Skeletal muscle satellite cell (primary cell): ENCODE data around the gene NEDD1.

Experiments
- H3K27me3 ChIP-seq: 2 replicates; pipeline ENCODE4 v1.7.0; 2013; ENCODE audit warnings: low read length; ENCODE audit not compliant: control insufficient read depth, insufficient read depth
- H3K36me3 ChIP-seq: 2 replicates; pipeline ENCODE4 v1.7.0; 2013; ENCODE audit warnings: mild to moderate bottlenecking, control low read depth, low read length; ENCODE audit not compliant: insufficient read depth
- H3K4me1 ChIP-seq: 2 replicates; pipeline ENCODE4 v1.7.0; 2013; ENCODE audit warnings: low read length; ENCODE audit not compliant: control insufficient read depth, insufficient read depth
- H3K4me2 ChIP-seq: 2 replicates; pipeline ENCODE4 v1.7.0; 2013; ENCODE audit warnings: mild to moderate bottlenecking, low read length
- H3K4me3 ChIP-seq: 2 replicates; pipeline ENCODE4 v1.7.0; 2013; ENCODE audit warnings: low read length
- H3K9ac ChIP-seq: 2 replicates; pipeline ENCODE4 v1.7.0; 2013; ENCODE audit warnings: mild to moderate bottlenecking, low read depth, low read length, moderate library complexity
- H3K9me3 ChIP-seq: replicated peaks from 2 replicates; pipeline ENCODE4 v1.7.0; 2013; ENCODE audit warnings: mild to moderate bottlenecking, control low read depth, low read length

The NEDD1 gene

DNA sequence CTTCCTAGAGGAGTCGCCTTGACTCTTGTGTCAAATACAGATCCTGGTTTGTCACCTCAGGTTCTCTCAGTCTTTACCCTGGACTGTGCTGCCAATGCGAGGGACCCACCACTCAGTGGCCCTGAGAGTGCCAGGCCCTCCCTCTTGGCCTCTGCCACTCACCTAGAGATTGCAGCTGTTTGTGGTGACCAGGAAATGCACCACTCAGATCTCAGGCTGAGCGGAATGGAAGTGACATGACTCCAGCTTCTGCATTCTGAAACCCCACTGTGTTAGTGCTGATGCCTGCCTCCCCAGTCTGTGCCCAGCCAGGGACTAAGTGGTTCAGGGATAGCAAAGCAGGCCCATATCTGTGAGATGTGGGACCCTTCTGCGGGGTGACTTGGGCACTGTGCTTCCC lies 27.8 kb upstream of the NEDD1 start:
- H3K27me3 ChIP-seq, result no peaks in the 10 kb centered on the region
- H3K4me2 ChIP-seq, result peak overlapping the region; percentile 23
- H3K4me3 ChIP-seq, result no peak overlapping the region
- H3K36me3 ChIP-seq, result no peaks in the 10 kb centered on the region
- peaks cover 27% of the 10 kb centered on the region for H3K4me1 ChIP-seq
- H3K9me3 ChIP-seq, result no peaks in the 10 kb centered on the region
- H3K9ac ChIP-seq, result no peak overlapping the region

DNA sequence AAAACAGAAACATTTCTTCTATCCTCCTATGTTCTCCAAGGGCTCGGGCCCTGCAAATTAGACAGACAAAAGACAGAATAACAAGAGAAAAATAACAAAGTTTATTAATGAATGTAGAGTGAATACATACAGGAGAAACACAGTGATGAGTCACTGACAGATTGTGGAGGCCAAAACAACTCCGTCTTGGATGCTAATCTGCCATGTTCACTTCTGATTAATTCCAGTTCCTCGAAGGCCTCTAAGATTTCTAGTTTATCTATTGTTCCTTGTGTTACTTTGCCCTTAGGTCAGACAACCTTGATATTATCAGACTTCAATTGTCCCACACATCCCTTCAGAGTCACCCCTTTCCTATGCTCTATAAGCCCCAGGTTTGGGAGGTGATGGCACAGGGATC lies 26.8 kb upstream of the NEDD1 start:
- H3K9me3 ChIP-seq, result no peaks in the 10 kb centered on the region
- H3K4me2 ChIP-seq, result no peak overlapping the region
- H3K27me3 ChIP-seq, result no peaks in the 10 kb centered on the region
- no peaks in the 10 kb centered on the region for H3K36me3 ChIP-seq
- no peak overlapping the region for H3K4me3 ChIP-seq
- H3K4me1 ChIP-seq, result peaks cover 27% of the 10 kb centered on the region
- H3K9ac ChIP-seq, result no peak overlapping the region

- Histone ChIP-seq H3K9ac (no peak overlapping the region), H3K4me1 (peaks cover 27% of the 10 kb centered on the region), H3K9me3 (no peaks in the 10 kb centered on the region), H3K27me3 (no peaks in the 10 kb centered on the region), H3K36me3 (no peaks in the 10 kb centered on the region), H3K4me3 (no peak overlapping the region), H3K4me2 (no peak overlapping the region)
Measured at GRCh38 chr12:96881608-96882007, 25.4 kb upstream of the NEDD1 start.

DNA sequence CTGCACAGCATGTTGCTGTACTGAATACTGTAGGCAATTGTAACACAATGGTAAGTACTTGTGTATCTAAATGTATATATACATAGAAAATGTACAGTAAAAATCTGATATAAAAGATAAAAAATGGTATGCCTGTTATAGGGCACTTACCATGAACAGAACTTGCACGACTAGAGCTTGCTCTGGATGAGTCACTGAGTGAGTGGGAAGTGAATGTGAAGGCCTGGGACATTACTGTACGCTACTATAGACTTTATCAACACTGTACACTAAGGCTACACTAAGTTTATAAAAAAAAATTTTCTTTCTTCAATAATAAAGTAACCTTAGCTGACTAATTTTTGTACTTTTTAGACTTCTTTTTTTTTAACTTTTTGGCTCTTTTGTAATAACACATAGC lies 24.2 kb upstream of the NEDD1 start:
- H3K27me3 ChIP-seq, result no peaks in the 10 kb centered on the region
- no peak overlapping the region for H3K9ac ChIP-seq
- H3K9me3 ChIP-seq, result no peaks in the 10 kb centered on the region
- peaks cover 27% of the 10 kb centered on the region for H3K4me1 ChIP-seq
- no peaks in the 10 kb centered on the region for H3K36me3 ChIP-seq
- no peak overlapping the region for H3K4me3 ChIP-seq
- no peak overlapping the region for H3K4me2 ChIP-seq

GRCh38 chr12:96883571-96883970 lies 23.5 kb upstream of the NEDD1 start:
- Histone ChIP-seq H3K9ac (no peak overlapping the region), H3K36me3 (no peaks in the 10 kb centered on the region), H3K4me3 (no peak overlapping the region)

GRCh38 chr12:96886998-96887677 lies 19.9 kb upstream of the NEDD1 start:
- Histone ChIP-seq H3K36me3 (no peaks in the 10 kb centered on the region), H3K4me3 (no peak overlapping the region), H3K4me1 (peaks cover 27% of the 10 kb centered on the region)

More at GRCh38 chr12:96883571-96883970, 23.5 kb upstream of the NEDD1 start:
- H3K27me3 ChIP-seq, result no peaks in the 10 kb centered on the region
- no peaks in the 10 kb centered on the region for H3K9me3 ChIP-seq
- no peak overlapping the region for H3K4me2 ChIP-seq
- peaks cover 22% of the 10 kb centered on the region for H3K4me1 ChIP-seq

DNA sequence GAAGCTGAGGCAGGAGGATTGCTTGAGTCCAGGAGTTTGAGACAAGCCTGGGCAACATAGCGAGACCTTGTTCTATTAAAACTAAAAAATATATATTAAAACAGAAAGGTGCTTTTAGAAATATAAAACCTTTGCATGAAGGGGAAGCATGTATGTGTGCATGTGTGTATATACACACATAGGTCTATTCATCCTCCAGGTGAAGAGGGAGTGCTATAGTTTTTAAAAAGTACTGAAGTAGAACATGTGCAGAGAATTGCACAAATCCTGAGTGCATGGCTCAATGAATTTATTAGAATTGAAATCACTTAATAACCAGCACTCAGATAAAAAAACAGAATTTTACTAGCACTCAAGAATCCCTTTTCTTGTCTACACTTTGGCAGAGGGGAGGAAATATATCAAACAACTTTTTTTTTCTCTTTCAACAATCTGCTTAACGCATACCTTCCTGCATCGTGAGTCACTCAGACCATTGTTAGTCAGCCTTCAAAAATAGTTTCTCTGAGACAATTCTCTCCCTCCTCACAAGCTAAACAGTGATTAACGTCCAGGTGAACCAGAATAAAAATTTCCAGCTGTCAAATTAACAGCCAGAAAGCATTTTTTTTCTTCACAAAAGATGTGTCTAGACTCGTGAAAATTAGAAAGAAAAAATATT lies 17.7 kb upstream of the NEDD1 start:
- Histone ChIP-seq H3K9ac (no peak overlapping the region), H3K27me3 (no peaks in the 10 kb centered on the region), H3K4me2 (peak overlapping the region; percentile 14), H3K9me3 (no peaks in the 10 kb centered on the region), H3K36me3 (no peaks in the 10 kb centered on the region), H3K4me1 (peaks cover 14% of the 10 kb centered on the region), H3K4me3 (no peak overlapping the region)

More at GRCh38 chr12:96886998-96887677, 19.9 kb upstream of the NEDD1 start:
- H3K9me3 ChIP-seq, result no peaks in the 10 kb centered on the region
- H3K27me3 ChIP-seq, result no peaks in the 10 kb centered on the region
- H3K9ac ChIP-seq, result no peak overlapping the region
- H3K4me2 ChIP-seq, result no peak overlapping the region

- Histone ChIP-seq H3K4me2 (no peak overlapping the region), H3K4me3 (no peak overlapping the region), H3K36me3 (no peaks in the 10 kb centered on the region)
Measured at GRCh38 chr12:96890331-96890730, 16.7 kb upstream of the NEDD1 start.

GRCh38 chr12:96892104-96892503 lies 15.0 kb upstream of the NEDD1 start:
- Histone ChIP-seq H3K9me3 (no peaks in the 10 kb centered on the region), H3K4me3 (no peak overlapping the region), H3K4me1 (peaks cover 14% of the 10 kb centered on the region), H3K4me2 (no peak overlapping the region), H3K9ac (no peak overlapping the region), H3K36me3 (no peaks in the 10 kb centered on the region), H3K27me3 (no peaks in the 10 kb centered on the region)

More at GRCh38 chr12:96890331-96890730, 16.7 kb upstream of the NEDD1 start:
- Histone ChIP-seq H3K27me3 (no peaks in the 10 kb centered on the region), H3K9ac (no peak overlapping the region), H3K9me3 (no peaks in the 10 kb centered on the region), H3K4me1 (peaks cover 14% of the 10 kb centered on the region)

DNA sequence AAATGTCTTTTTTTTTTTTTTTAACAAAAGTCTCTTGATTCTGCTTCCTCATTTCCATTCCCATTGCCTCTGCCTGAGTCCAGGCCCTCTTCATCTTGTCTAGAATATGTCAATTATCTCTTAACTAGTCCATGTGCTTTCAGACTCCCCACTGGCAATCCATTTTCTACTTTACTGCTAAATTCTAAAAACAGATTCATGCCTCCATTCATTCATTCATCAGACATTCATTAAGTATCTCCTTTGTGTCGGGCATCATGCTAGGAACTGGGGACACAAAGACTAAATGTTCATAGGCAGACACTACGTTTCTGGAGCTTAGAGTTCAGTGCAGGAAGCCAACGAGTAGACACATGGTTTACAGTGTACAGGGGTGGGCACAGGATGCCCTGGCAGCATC lies 9.6 kb upstream of the NEDD1 start:
- Histone ChIP-seq H3K4me3 (no peak overlapping the region), H3K9ac (no peak overlapping the region), H3K36me3 (no peaks in the 10 kb centered on the region), H3K4me1 (no peaks in the 10 kb centered on the region), H3K9me3 (no peaks in the 10 kb centered on the region), H3K4me2 (no peak overlapping the region), H3K27me3 (no peaks in the 10 kb centered on the region)

GRCh38 chr12:96901175-96901574 lies 5.9 kb upstream of the NEDD1 start:
- H3K9me3 ChIP-seq, result no peaks in the 10 kb centered on the region
- H3K4me1 ChIP-seq, result no peaks in the 10 kb centered on the region
- no peak overlapping the region for H3K4me2 ChIP-seq
- no peaks in the 10 kb centered on the region for H3K27me3 ChIP-seq
- no peak overlapping the region for H3K9ac ChIP-seq
- H3K4me3 ChIP-seq, result no peak overlapping the region
- H3K36me3 ChIP-seq, result no peaks in the 10 kb centered on the region

DNA sequence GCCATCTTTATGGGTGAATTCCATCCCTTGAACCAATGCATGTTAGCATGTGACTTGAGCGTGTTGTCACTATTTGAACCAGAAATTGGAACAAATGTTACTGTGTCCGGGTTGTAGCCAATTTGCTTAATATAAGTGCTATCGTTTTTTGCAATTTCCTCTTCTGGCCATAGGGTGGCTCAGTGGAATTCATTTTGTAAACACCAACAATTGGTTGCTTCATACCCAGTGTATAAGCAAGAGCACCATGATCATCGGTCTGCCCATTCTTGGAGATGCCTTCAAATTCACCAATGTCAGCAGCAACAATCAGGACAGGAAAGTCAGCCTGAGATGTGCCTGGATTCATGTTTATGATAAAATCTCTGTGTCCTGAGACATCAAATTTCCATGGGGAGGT lies 5.0 kb upstream of the NEDD1 start:
- H3K36me3 ChIP-seq, result no peaks in the 10 kb centered on the region
- no peaks in the 10 kb centered on the region for H3K27me3 ChIP-seq
- no peak overlapping the region for H3K4me3 ChIP-seq
- no peak overlapping the region for H3K9ac ChIP-seq
- H3K9me3 ChIP-seq, result no peaks in the 10 kb centered on the region
- H3K4me1 ChIP-seq, result no peaks in the 10 kb centered on the region
- H3K4me2 ChIP-seq, result no peak overlapping the region
